K562 (cell line): ENCODE data around the gene ADAMTS20.
"Not testable (repeated sequence)": the region's sequence is repeated elsewhere in the genome, so short reads cannot be mapped to it uniquely, and the experiment has no call there.

Experiments
- ATF1 ChIP-seq, 2 experiments: fragments of 450-650 bp in 1 of 2; IDR thresholded peaks; 2 replicates each; pipeline ENCODE4 v1.6.1; 2016; ENCODE audit warnings: missing compliant biosample characterization in 1 of 2, missing genetic modification characterization in 1 of 2
- POLR2AphosphoS5 ChIP-seq: IDR thresholded peaks from 2 replicates; pipeline ENCODE4 v1.6.1; 2011; ENCODE audit warnings: mild to moderate bottlenecking, low read depth, low read length, moderate library complexity; ENCODE audit not compliant: control insufficient read depth, insufficient read depth
- REST ChIP-seq, 2 experiments: fragments of 450-650 bp; formaldehyde crosslinking in 1 of 2; IDR thresholded peaks; 2 replicates each; pipeline versions ENCODE4 v1.4.0 to v1.6.1; 2014 to 2020; ENCODE audit warnings: mild to moderate bottlenecking in 2 of 2, borderline replicate concordance in 1 of 2, low read depth in 1 of 2
- TF ChIP-seq, protein P1 (sequence below), 3 experiments: IDR thresholded peaks in 2 of 3; conservative IDR thresholded peaks in 1 of 3; 2 replicates each; pipeline ENCODE4 v1.5.1; 2011 to 2012; ENCODE audit warnings: low read length in 3 of 3, mild to moderate bottlenecking in 3 of 3, control low read depth in 2 of 3, improper control_type of control experiment in 1 of 3, inconsistent platforms in 1 of 3, low read depth in 1 of 3, mixed read lengths in 1 of 3, moderate library complexity in 1 of 3; ENCODE audit not compliant: insufficient read depth in 2 of 3
- TF ChIP-seq, protein P2 (sequence below): fragments of 250-450 bp; sonication (Bioruptor Pico); IDR thresholded peaks from 2 replicates; pipeline ENCODE4 v1.8.0; 2021; ENCODE audit warnings: moderate library complexity, mild to moderate bottlenecking, inconsistent platforms

GRCh38 chr12:43360001-43360400, 192.0 kb downstream of the ADAMTS20 start:
- TF ChIP-seq REST (IDR thresholded peaks at IDR 0.05; ENCODE audit: borderline replicate concordance); REST (CRISPR knock-in tag; IDR thresholded peaks at IDR 0.05; ENCODE audit: low read depth); POLR2AphosphoS5; ATF1 (CRISPR knock-in tag; IDR thresholded peaks at IDR 0.05); ATF1 (tag; IDR thresholded peaks at IDR 0.05): not testable (repeated sequence)
- TF ChIP-seq, protein P1, sequence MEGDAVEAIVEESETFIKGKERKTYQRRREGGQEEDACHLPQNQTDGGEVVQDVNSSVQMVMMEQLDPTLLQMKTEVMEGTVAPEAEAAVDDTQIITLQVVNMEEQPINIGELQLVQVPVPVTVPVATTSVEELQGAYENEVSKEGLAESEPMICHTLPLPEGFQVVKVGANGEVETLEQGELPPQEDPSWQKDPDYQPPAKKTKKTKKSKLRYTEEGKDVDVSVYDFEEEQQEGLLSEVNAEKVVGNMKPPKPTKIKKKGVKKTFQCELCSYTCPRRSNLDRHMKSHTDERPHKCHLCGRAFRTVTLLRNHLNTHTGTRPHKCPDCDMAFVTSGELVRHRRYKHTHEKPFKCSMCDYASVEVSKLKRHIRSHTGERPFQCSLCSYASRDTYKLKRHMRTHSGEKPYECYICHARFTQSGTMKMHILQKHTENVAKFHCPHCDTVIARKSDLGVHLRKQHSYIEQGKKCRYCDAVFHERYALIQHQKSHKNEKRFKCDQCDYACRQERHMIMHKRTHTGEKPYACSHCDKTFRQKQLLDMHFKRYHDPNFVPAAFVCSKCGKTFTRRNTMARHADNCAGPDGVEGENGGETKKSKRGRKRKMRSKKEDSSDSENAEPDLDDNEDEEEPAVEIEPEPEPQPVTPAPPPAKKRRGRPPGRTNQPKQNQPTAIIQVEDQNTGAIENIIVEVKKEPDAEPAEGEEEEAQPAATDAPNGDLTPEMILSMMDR (IDR thresholded peaks at IDR 0.05 in 2 of 3, conservative IDR thresholded peaks at IDR 0.05 in 1 of 3; ENCODE audit: insufficient read depth in 2 of 3, low read depth in 1 of 3, low read length in 3 of 3), result not testable (repeated sequence)
- TF ChIP-seq, protein P2, sequence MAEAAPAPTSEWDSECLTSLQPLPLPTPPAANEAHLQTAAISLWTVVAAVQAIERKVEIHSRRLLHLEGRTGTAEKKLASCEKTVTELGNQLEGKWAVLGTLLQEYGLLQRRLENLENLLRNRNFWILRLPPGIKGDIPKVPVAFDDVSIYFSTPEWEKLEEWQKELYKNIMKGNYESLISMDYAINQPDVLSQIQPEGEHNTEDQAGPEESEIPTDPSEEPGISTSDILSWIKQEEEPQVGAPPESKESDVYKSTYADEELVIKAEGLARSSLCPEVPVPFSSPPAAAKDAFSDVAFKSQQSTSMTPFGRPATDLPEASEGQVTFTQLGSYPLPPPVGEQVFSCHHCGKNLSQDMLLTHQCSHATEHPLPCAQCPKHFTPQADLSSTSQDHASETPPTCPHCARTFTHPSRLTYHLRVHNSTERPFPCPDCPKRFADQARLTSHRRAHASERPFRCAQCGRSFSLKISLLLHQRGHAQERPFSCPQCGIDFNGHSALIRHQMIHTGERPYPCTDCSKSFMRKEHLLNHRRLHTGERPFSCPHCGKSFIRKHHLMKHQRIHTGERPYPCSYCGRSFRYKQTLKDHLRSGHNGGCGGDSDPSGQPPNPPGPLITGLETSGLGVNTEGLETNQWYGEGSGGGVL (CRISPR knock-in tag), result not testable (repeated sequence)
